EL (cell line): ENCODE measurements around the gene FRMD7.
"Not testable (repeated sequence)": the region's sequence is repeated elsewhere in the genome, so short reads cannot be mapped to it uniquely, and the experiment has no call there.

Experiments
- DNase-seq: peaks from one replicate; pipeline ENCODE4 v3.0.0-alpha.2; 2016

FRMD7 gene

GRCh38 chrX:132093239-132093860 is 34.5 kb downstream of the FRMD7 start:
- no peak for DNase-seq

- DNase-seq = peak; percentile 39
These were observed 35.3 kb downstream of the FRMD7 start for GRCh38 chrX:132092439-132093065.

- no peak for DNase-seq
These were observed 37.2 kb downstream of the FRMD7 start for GRCh38 chrX:132090403-132091159.

- no peak for DNase-seq
These were observed 39.0 kb downstream of the FRMD7 start for GRCh38 chrX:132088864-132089263.

GRCh38 chrX:132086672-132087071 is 41.1 kb downstream of the FRMD7 start:
- peak; percentile 14 for DNase-seq

- no peak for DNase-seq
These were observed 42.0 kb downstream of the FRMD7 start for GRCh38 chrX:132085786-132086185.

GRCh38 chrX:132077912-132078311 is 49.9 kb downstream of the FRMD7 start:
- DNase-seq = no peak

- DNase-seq = no peak
These were observed 50.4 kb downstream of the FRMD7 start for GRCh38 chrX:132077414-132077813.

- DNase-seq = no peak
These were observed 56.6 kb downstream of the FRMD7 start for GRCh38 chrX:132071254-132071653.

- DNase-seq = no peak
These were observed 59.4 kb downstream of the FRMD7 start for GRCh38 chrX:132068405-132068804.

- DNase-seq = no peak
These were observed 64.0 kb downstream of the FRMD7 start for GRCh38 chrX:132063862-132064261.

- no peak for DNase-seq
These were observed 64.5 kb downstream of the FRMD7 start for GRCh38 chrX:132063334-132063733.

- no peak for DNase-seq
These were observed 67.8 kb downstream of the FRMD7 start for GRCh38 chrX:132059973-132060540.

- DNase-seq = no peak
These were observed 68.8 kb downstream of the FRMD7 start for GRCh38 chrX:132058975-132059374.

- DNase-seq = no peak
These were observed 69.8 kb downstream of the FRMD7 start for GRCh38 chrX:132058050-132058449.

GRCh38 chrX:132051778-132052177 is 76.0 kb downstream of the FRMD7 start:
- DNase-seq = not testable (repeated sequence)

GRCh38 chrX:132046533-132046932 is 81.3 kb downstream of the FRMD7 start:
- no peak for DNase-seq

- DNase-seq = no peak
These were observed 82.4 kb downstream of the FRMD7 start for GRCh38 chrX:132045456-132045855.

- no peak for DNase-seq
These were observed 82.9 kb downstream of the FRMD7 start for GRCh38 chrX:132044953-132045352.

GRCh38 chrX:132043977-132044376 is 83.8 kb downstream of the FRMD7 start:
- DNase-seq = no peak

- no peak for DNase-seq
These were observed 86.8 kb downstream of the FRMD7 start for GRCh38 chrX:132041015-132041414.

GRCh38 chrX:132040066-132040465 is 87.8 kb downstream of the FRMD7 start:
- no peak for DNase-seq

- DNase-seq = no peak
These were observed 90.3 kb downstream of the FRMD7 start for GRCh38 chrX:132037479-132037993.

GRCh38 chrX:132034648-132035047 is 93.2 kb downstream of the FRMD7 start:
- DNase-seq = no peak
